ENCODE data around the gene SARNP. TPM values are rescaled to one million over a fixed set of nuclear protein-coding genes. Genes with fewer than 3 reads are reported as not detected.

The SARNP gene
- total RNA-seq, 4 donors from 2014 or later = 46.5 to 66.2 (median 62.8) TPM

GRCh38 chr12:55721601-55722213, 95.8 kb downstream of the SARNP start:
- in situ Hi-C loops (cut with MboI; ENCODE audit: low sequenced_read_pairs in 4 of 4) = loop anchor here in 2 of 4 donors (5.0 to 25.0 kb wide), 3 partner anchors 39 to 1734 kb away; partner anchors contain the start of gene HOXC10 (in 1 of the 2)
- H3K27ac ChIP-seq = peak overlapping the region; percentile 95 to 100 (median 99)
- H3K9me3 ChIP-seq = no peaks in the 10 kb centered on the region
- intact Hi-C loops (cut with DNase I; ENCODE audit: low total_unique reads) = loop anchor here (1.0 to 10.0 kb wide), 8 partner anchors 17 to 1727 kb away; partner anchors contain the start of genes BAZ2A, NAB2 and NACA
- H3K4me1 ChIP-seq = peaks cover 57 to 74% of the 10 kb centered on the region in 2 donors
- peaks cover 0 to 25% of the 10 kb centered on the region in 2 donors for H3K36me3 ChIP-seq
- no peak overlapping the region for H3K4me3 ChIP-seq
- DNase-seq = peak in 1 of 2 donors; percentile 36
- no peaks in the 10 kb centered on the region for H3K27me3 ChIP-seq
- no peak for ATAC-seq
- TF ChIP-seq POLR2A (IDR thresholded peaks at IDR 0.05) = no peak
- TF ChIP-seq, protein P1, sequence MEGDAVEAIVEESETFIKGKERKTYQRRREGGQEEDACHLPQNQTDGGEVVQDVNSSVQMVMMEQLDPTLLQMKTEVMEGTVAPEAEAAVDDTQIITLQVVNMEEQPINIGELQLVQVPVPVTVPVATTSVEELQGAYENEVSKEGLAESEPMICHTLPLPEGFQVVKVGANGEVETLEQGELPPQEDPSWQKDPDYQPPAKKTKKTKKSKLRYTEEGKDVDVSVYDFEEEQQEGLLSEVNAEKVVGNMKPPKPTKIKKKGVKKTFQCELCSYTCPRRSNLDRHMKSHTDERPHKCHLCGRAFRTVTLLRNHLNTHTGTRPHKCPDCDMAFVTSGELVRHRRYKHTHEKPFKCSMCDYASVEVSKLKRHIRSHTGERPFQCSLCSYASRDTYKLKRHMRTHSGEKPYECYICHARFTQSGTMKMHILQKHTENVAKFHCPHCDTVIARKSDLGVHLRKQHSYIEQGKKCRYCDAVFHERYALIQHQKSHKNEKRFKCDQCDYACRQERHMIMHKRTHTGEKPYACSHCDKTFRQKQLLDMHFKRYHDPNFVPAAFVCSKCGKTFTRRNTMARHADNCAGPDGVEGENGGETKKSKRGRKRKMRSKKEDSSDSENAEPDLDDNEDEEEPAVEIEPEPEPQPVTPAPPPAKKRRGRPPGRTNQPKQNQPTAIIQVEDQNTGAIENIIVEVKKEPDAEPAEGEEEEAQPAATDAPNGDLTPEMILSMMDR (IDR thresholded peaks at IDR 0.05 in 4 of 5, conservative IDR thresholded peaks at IDR 0.05 in 1 of 5) = no peak

GRCh38 chr12:55720894-55721444, 96.6 kb downstream of the SARNP start:
- H3K36me3 ChIP-seq = peaks cover 0 to 18% of the 10 kb centered on the region in 2 donors

DNA sequence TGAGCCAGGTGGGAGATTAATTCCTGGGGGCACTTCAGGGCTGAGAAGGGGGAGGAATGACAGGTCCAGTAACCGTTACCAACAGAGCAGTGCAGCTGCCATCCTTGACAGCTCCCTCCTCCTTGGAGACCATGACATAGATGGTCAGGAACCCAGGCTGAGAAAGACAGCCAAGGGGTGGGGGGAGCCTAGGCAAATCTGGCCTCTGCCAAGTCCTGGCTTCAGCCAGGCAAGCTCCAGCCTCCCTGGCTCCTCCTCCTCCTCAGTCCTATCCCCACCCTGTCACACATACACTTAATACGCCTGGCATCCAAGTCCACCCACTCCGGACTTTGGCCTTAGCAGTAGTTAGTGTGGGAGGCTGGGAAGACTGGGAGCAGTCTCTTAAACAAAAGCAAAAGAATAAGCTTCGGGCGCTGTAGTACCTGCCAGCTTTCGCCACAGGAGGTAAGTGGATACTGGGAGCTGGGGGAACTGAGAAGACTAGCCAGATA, 97.4 kb downstream of the SARNP start, which contains the start of gene RDH5:
TSS of gene RDH5 (plus strand) at position 323 of the 494 bp plus-strand sequence. CDS start 792 bp downstream, outside the sequence.
- peak; percentile 31 to 48 for ATAC-seq
- H3K4me3 ChIP-seq = peak within 1 kb of the TSS in 1 of 4 donors; percentile 28
- peaks cover 61 to 79% of the 10 kb centered on the region in 2 donors for H3K4me1 ChIP-seq
- intact Hi-C loops (cut with DNase I; ENCODE audit: low total_unique reads) = loop anchor here (2.0 to 10.0 kb wide), 7 partner anchors 15 to 1725 kb away; partner anchors contain the start of genes BAZ2A, NAB2 and NACA
- no peaks in the 10 kb centered on the region for H3K9me3 ChIP-seq
- H3K36me3 ChIP-seq = peaks cover 0 to 10% of the 10 kb centered on the region in 2 donors
- H3K27ac ChIP-seq = peak within 1 kb of the TSS; percentile 95 to 100 (median 99)
- TF ChIP-seq, protein P1 (IDR thresholded peaks at IDR 0.05 in 4 of 5, conservative IDR thresholded peaks at IDR 0.05 in 1 of 5) = no peak
- peak in 1 of 2 donors; percentile 40 for TF ChIP-seq POLR2A (IDR thresholded peaks at IDR 0.05)
- peak; percentile 76 to 88 for DNase-seq
- no peaks in the 10 kb centered on the region for H3K27me3 ChIP-seq
- in situ Hi-C loops (cut with MboI; ENCODE audit: low sequenced_read_pairs in 4 of 4) = loop anchor here in 2 of 4 donors (5.0 to 25.0 kb wide), 3 partner anchors 38 to 1733 kb away; partner anchors contain the start of gene HOXC10 (in 1 of the 2)

More at GRCh38 chr12:55720894-55721444, 96.6 kb downstream of the SARNP start:
- intact Hi-C loops (cut with DNase I; ENCODE audit: low total_unique reads) (loop anchor here (1.0 to 10.0 kb wide), 8 partner anchors 16 to 1726 kb away; partner anchors contain the start of genes BAZ2A, NAB2 and NACA), in situ Hi-C loops (cut with MboI; ENCODE audit: low sequenced_read_pairs in 4 of 4) (loop anchor here in 2 of 4 donors (5.0 to 25.0 kb wide), 3 partner anchors 39 to 1734 kb away; partner anchors contain the start of gene HOXC10 (in 1 of the 2))
- peak; percentile 84 to 93 for DNase-seq
- ATAC-seq = peak; percentile 66 to 70
- Histone ChIP-seq H3K27me3 (no peaks in the 10 kb centered on the region), H3K9me3 (no peaks in the 10 kb centered on the region), H3K4me3 (peak overlapping the region in 1 of 4 donors; percentile 28), H3K27ac (peak overlapping the region; percentile 95 to 100 (median 99)), H3K4me1 (peaks cover 56 to 72% of the 10 kb centered on the region in 2 donors)
- TF ChIP-seq, protein P1 (IDR thresholded peaks at IDR 0.05 in 4 of 5, conservative IDR thresholded peaks at IDR 0.05 in 1 of 5) = peak; percentile 74 to 82 (median 78)
- no peak for TF ChIP-seq POLR2A (IDR thresholded peaks at IDR 0.05)

DNA sequence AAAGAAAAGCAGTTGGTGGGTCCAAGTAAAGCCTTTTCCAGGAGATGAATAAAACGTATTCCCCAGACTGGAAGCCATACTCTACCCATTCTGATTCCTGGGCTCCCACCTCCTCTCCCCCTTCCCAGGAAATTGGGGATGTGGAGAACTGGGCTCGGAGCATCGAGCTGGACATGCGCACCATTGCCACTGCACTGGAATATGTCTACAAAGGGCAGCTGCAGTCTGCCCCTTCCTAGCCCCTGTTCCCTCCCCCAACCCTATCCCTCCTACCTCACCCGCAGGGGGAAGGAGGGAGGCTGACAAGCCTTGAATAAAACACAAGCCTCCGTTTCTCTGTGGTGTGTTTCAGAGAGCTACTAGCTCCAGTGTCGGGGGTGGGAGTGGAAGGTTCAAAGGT, 98.2 kb downstream of the SARNP start:
- Histone ChIP-seq H3K27me3 (no peaks in the 10 kb centered on the region), H3K36me3 (peaks cover 0 to 3% of the 10 kb centered on the region in 2 donors), H3K4me3 (no peak overlapping the region), H3K9me3 (no peaks in the 10 kb centered on the region), H3K4me1 (peaks cover 67 to 78% of the 10 kb centered on the region in 2 donors), H3K27ac (peak overlapping the region; percentile 95 to 100 (median 99))
- intact Hi-C loops (cut with DNase I; ENCODE audit: low total_unique reads) = loop anchor here (5.0 to 10.0 kb wide), 2 partner anchors 503 to 545 kb away; partner anchors contain the start of genes COQ10A, NABP2 and RNF41
- DNase-seq (no peak), ATAC-seq (no peak)
- in situ Hi-C loops (cut with MboI; ENCODE audit: low sequenced_read_pairs in 4 of 4) = loop anchor here in 2 of 4 donors (5.0 to 25.0 kb wide), 2 partner anchors 42 to 1732 kb away; partner anchors contain the start of gene HOXC10 (in 1 of the 2)
- TF ChIP-seq, protein P1 (IDR thresholded peaks at IDR 0.05 in 4 of 5, conservative IDR thresholded peaks at IDR 0.05 in 1 of 5) = no peak
- no peak for TF ChIP-seq POLR2A (IDR thresholded peaks at IDR 0.05)

All from gastrocnemius medialis (tissue), 4 donors.